Tibial artery (tissue), 4 donors: ENCODE results near the gene ZNF493.

Experiments
- DNase-seq, 2 donors: peaks; one replicate each; pipeline ENCODE4 v3.0.0-alpha.2; 2019
- H3K27ac ChIP-seq, 2 donors: fragments of 200-600 bp; sonication (generic) in 1 of 2; 1 replicate in 1 of 2; 2 replicates in 1 of 2; pipeline ENCODE4 v1.5.1; 2018 to 2019; ENCODE audit warnings: mild to moderate bottlenecking in 1 of 2
- H3K27me3 ChIP-seq, 2 donors: fragments of 200-600 bp; sonication (generic) in 1 of 2; one replicate each; pipeline versions ENCODE4 v1.5.1 to v1.6.0; 2016 to 2019
- H3K36me3 ChIP-seq, 3 donors: fragments of 200-600 bp; sonication (generic) in 2 of 3; one replicate each; pipeline ENCODE4 v1.5.1; 2016 to 2019; ENCODE audit warnings: mild to moderate bottlenecking in 2 of 3
- H3K4me1 ChIP-seq, 4 donors: fragments of 200-600 bp; sonication (generic) in 2 of 4; 1 replicate in 3 of 4; 2 replicates in 1 of 4; pipeline ENCODE4 v1.5.1; 2016 to 2019
- H3K4me3 ChIP-seq, 2 donors: fragments of 200-600 bp; sonication (generic) in 1 of 2; 1 replicate in 1 of 2; 2 replicates in 1 of 2; pipeline ENCODE4 v1.5.1; 2018 to 2019; ENCODE audit warnings: mild to moderate bottlenecking in 2 of 2
- H3K9me3 ChIP-seq, 3 donors: fragments of 200-600 bp; sonication (generic) in 1 of 3; one replicate each; pipeline ENCODE4 v1.5.1; 2016 to 2019
- CTCF ChIP-seq, 2 experiments: fragments of 200-600 bp in 1 of 2; fragments of 450-650 bp in 1 of 2; IDR thresholded peaks; one replicate each; pipeline ENCODE4 v1.5.1; 2017 to 2019; ENCODE audit warnings: antibody characterized with exemption in 2 of 2, mild to moderate bottlenecking in 1 of 2, moderate library complexity in 1 of 2
- intact Hi-C: fragments of 100-400 bp; cut with DNase I; formaldehyde crosslinking; loops from one replicate; pipeline ENCODE4 v1.15.0; 2023; ENCODE audit warnings: low total_unique reads

Gene ZNF493

GRCh38 chr19:21396121-21396520 lies 812 bp upstream of the ZNF493 start:
- peak overlapping the region in 1 of 2 donors; percentile 84 for H3K27ac ChIP-seq
- DNase-seq: no peak
- no peaks in the 10 kb centered on the region for H3K9me3 ChIP-seq
- intact Hi-C loops: no loop called here
- H3K27me3 ChIP-seq: no peaks in the 10 kb centered on the region
- H3K4me1 ChIP-seq: peaks cover 0 to 41% (median 6%) of the 10 kb centered on the region in 4 donors
- H3K36me3 ChIP-seq: peaks cover 4 to 8% (median 6%) of the 10 kb centered on the region in 3 donors
- no peak overlapping the region for H3K4me3 ChIP-seq
- TF ChIP-seq CTCF (IDR thresholded peaks at IDR 0.05): no peak

- Histone ChIP-seq H3K4me3 (no peak overlapping the region), H3K36me3 (peaks cover 4 to 8% (median 6%) of the 10 kb centered on the region in 3 donors), H3K9me3 (no peaks in the 10 kb centered on the region), H3K4me1 (peaks cover 0 to 53% (median 8%) of the 10 kb centered on the region in 4 donors), H3K27ac (no peak overlapping the region), H3K27me3 (no peaks in the 10 kb centered on the region)
- intact Hi-C loops: no loop called here
- TF ChIP-seq CTCF (IDR thresholded peaks at IDR 0.05): no peak
- DNase-seq: no peak
Observed at GRCh38 chr19:21398851-21399250, 1.9 kb downstream of the ZNF493 start.

- no peak for DNase-seq
- peaks cover 0 to 47% (median 6%) of the 10 kb centered on the region in 4 donors for H3K4me1 ChIP-seq
- H3K27me3 ChIP-seq: no peaks in the 10 kb centered on the region
- TF ChIP-seq CTCF (IDR thresholded peaks at IDR 0.05): no peak
- H3K27ac ChIP-seq: no peak overlapping the region
- no peak overlapping the region for H3K4me3 ChIP-seq
- intact Hi-C loops: no loop called here
- H3K36me3 ChIP-seq: peaks cover 19 to 35% (median 26%) of the 10 kb centered on the region in 3 donors
- H3K9me3 ChIP-seq: no peaks in the 10 kb centered on the region
Observed at GRCh38 chr19:21402303-21402985, 5.5 kb downstream of the ZNF493 start.

GRCh38 chr19:21410166-21410565 lies 13.2 kb downstream of the ZNF493 start:
- intact Hi-C loops: no loop called here
- no peaks in the 10 kb centered on the region for H3K27me3 ChIP-seq
- TF ChIP-seq CTCF (IDR thresholded peaks at IDR 0.05): no peak
- H3K36me3 ChIP-seq: peaks cover 70 to 76% (median 73%) of the 10 kb centered on the region in 3 donors
- no peak for DNase-seq
- no peaks in the 10 kb centered on the region for H3K4me1 ChIP-seq
- H3K27ac ChIP-seq: no peak overlapping the region
- H3K4me3 ChIP-seq: no peak overlapping the region
- peaks cover 0 to 6% (median 0%) of the 10 kb centered on the region in 3 donors for H3K9me3 ChIP-seq

- no peak overlapping the region for H3K27ac ChIP-seq
- no peaks in the 10 kb centered on the region for H3K4me1 ChIP-seq
- DNase-seq: no peak
- H3K9me3 ChIP-seq: peaks cover 5 to 82% (median 36%) of the 10 kb centered on the region in 3 donors
- H3K27me3 ChIP-seq: no peaks in the 10 kb centered on the region
- H3K4me3 ChIP-seq: no peak overlapping the region
- no peak for TF ChIP-seq CTCF (IDR thresholded peaks at IDR 0.05)
- peaks cover 39 to 69% (median 56%) of the 10 kb centered on the region in 3 donors for H3K36me3 ChIP-seq
- intact Hi-C loops: no loop called here
Observed at GRCh38 chr19:21422244-21422643, 25.3 kb downstream of the ZNF493 start.
